GM13976 (cell line): ENCODE data around the gene RNF34.

Experiments
- DNase-seq: peaks from one replicate; pipeline ENCODE4 v3.0.0; 2012; ENCODE audit warnings: low spot score
- CTCF ChIP-seq: IDR thresholded peaks from 2 replicates; pipeline ENCODE4 v1.5.1; 2012; ENCODE audit warnings: borderline replicate concordance, mild to moderate bottlenecking; ENCODE audit not compliant: insufficient read depth; ENCODE audit errors: extremely low read depth, missing control alignments, control extremely low read depth
- in situ Hi-C: fragments of 300-500 bp; cut with MboI; formaldehyde crosslinking; loops from one replicate; pipeline ENCODE4 v1.12.0; 2022; ENCODE audit warnings: low sequenced_read_pairs, mixed read lengths, inconsistent platforms; ENCODE audit not compliant: unreplicated experiment

RNF34 gene

GRCh38 chr12:121404734-121405133 lies 4.8 kb downstream of the RNF34 start:
- TF ChIP-seq CTCF = no peak
- in situ Hi-C loops = no loop called here
- no peak for DNase-seq

- DNase-seq = no peak
These were observed 5.3 kb downstream of the RNF34 start for GRCh38 chr12:121405211-121405610.

GRCh38 chr12:121413917-121414316 lies 14.0 kb downstream of the RNF34 start:
- TF ChIP-seq CTCF = no peak
- DNase-seq = no peak
- in situ Hi-C loops = no loop called here

More at GRCh38 chr12:121405211-121405610, 5.3 kb downstream of the RNF34 start:
- TF ChIP-seq CTCF = no peak
- in situ Hi-C loops = no loop called here

GRCh38 chr12:121417847-121418246 lies 17.9 kb downstream of the RNF34 start:
- no peak for DNase-seq
- in situ Hi-C loops = no loop called here
- no peak for TF ChIP-seq CTCF

- in situ Hi-C loops = no loop called here
- TF ChIP-seq CTCF = no peak
These were observed 20.2 kb downstream of the RNF34 start for GRCh38 chr12:121420109-121420508.

GRCh38 chr12:121423253-121423652 lies 23.3 kb downstream of the RNF34 start:
- TF ChIP-seq CTCF = no peak
- no peak for DNase-seq
- in situ Hi-C loops = no loop called here

More at GRCh38 chr12:121420109-121420508, 20.2 kb downstream of the RNF34 start:
- no peak for DNase-seq
